HCT116 (cell line): ENCODE data around the gene BTBD10. TPM values are rescaled to one million over a fixed set of nuclear protein-coding genes. Genes with fewer than 3 reads are reported as not detected.

Source experiments
- ATAC-seq: fragments of 200-7000 bp; cut with Tn5 transposase; 2 replicates; pipeline ENCODE4 v1.9.1; 2020; ENCODE audit warnings: mild to moderate bottlenecking, moderate library complexity
- BruUV-seq: library from RNA; stranded (reverse); fragments of 400-500 nt; replicated peaks from 2 replicates; lab custom pipeline; 2021; lab: Mats Ljungman, UMichigan
- CTCF ChIA-PET: fragments of 300-600 bp; sonication (Branson Sonifier 250); formaldehyde crosslinking; loops from one replicate; lab custom pipeline; 2021; ENCODE audit warnings: antibody characterized with exemption; lab: Charles Lee
- POLR2A ChIA-PET: fragments of 300-600, 350-600 bp; sonication (Branson Sonifier 250); formaldehyde crosslinking; loops from one replicate; lab custom pipeline; 2021; ENCODE audit warnings: antibody characterized with exemption; lab: Charles Lee
- RAD21 ChIA-PET, 2 experiments: fragments of 300-600 bp; sonication (Branson Sonifier 250); formaldehyde crosslinking; loops; one replicate each; lab custom pipeline; 2023; ENCODE audit warnings: low total read pairs in 2 of 2; ENCODE audit not compliant: uncharacterized antibody in 2 of 2, unreplicated experiment in 2 of 2, low non-redundant PET in 1 of 2; lab: Charles Lee
- DNase-seq: peaks from one replicate; pipeline ENCODE4 v3.0.0-alpha.2; 2010; ENCODE audit warnings: low read depth, low spot score
- H2AFZ ChIP-seq: fragments of 200-600 bp; shearing (Covaris generic), sonication (generic); 2 replicates; pipeline ENCODE4 v1.6.1; 2017; ENCODE audit warnings: low read depth, mixed run types, mixed read lengths, antibody characterized with exemption, low read length; ENCODE audit not compliant: poor library complexity, severe bottlenecking
- H3K27ac ChIP-seq: 2 replicates; pipeline ENCODE4 v1.5.1; 2012; ENCODE audit warnings: low read depth, low read length
- H3K27me3 ChIP-seq: fragments of 200-600 bp; sonication (generic); 2 replicates; pipeline ENCODE4 v1.6.1; 2016; ENCODE audit warnings: mixed run types, low read length, mixed read lengths; ENCODE audit not compliant: insufficient read depth
- H3K36me3 ChIP-seq, 2 experiments: fragments of 200-500 bp in 1 of 2; fragments of 200-600 bp in 1 of 2; sonication (Bioruptor generic) in 1 of 2; sonication (generic) in 1 of 2; 2 replicates each; pipeline versions ENCODE4 v1.5.1 to v1.6.1; 2014 to 2016; ENCODE audit warnings: low read length in 2 of 2, inconsistent platforms in 1 of 2, mixed read lengths in 1 of 2, mixed run types in 1 of 2; ENCODE audit not compliant: insufficient read depth in 2 of 2, control insufficient read depth in 1 of 2
- H3K4me1 ChIP-seq, 2 experiments: fragments of 200-600 bp in 1 of 2; sonication (generic) in 1 of 2; 2 replicates each; pipeline versions ENCODE4 v1.5.1 to v1.6.1; 2012 to 2017; ENCODE audit warnings: low read length in 2 of 2, inconsistent platforms in 1 of 2, mild to moderate bottlenecking in 1 of 2, mixed read lengths in 1 of 2, mixed run types in 1 of 2, moderate library complexity in 1 of 2; ENCODE audit not compliant: insufficient read depth in 2 of 2, control insufficient read depth in 1 of 2
- H3K4me2 ChIP-seq: fragments of 200-600 bp; sonication (generic); 2 replicates; pipeline ENCODE4 v1.6.1; 2017; ENCODE audit warnings: mixed run types, low read length, mixed read lengths
- H3K4me3 ChIP-seq, 2 experiments: fragments of 200-600 bp in 1 of 2; sonication (generic) in 1 of 2; replicated peaks in 1 of 2; 2 replicates each; pipeline ENCODE4 v1.5.1; 2011 to 2016; ENCODE audit warnings: low read length in 2 of 2, control low read depth in 1 of 2, low read depth in 1 of 2, mild to moderate bottlenecking in 1 of 2, mixed read lengths in 1 of 2, mixed run types in 1 of 2
- H3K79me2 ChIP-seq: fragments of 200-600 bp; sonication (generic); 2 replicates; pipeline ENCODE4 v1.6.1; 2017; ENCODE audit warnings: mild to moderate bottlenecking, mixed run types, low read length, moderate library complexity, mixed read lengths; ENCODE audit not compliant: insufficient read depth
- H3K9ac ChIP-seq: fragments of 200-600 bp; sonication (generic); 2 replicates; pipeline ENCODE4 v1.6.1; 2016; ENCODE audit warnings: low read length, mixed read lengths
- H3K9me2 ChIP-seq: fragments of 200-600 bp; sonication (generic), shearing (Covaris generic); 2 replicates; pipeline ENCODE4 v1.6.1; 2017; ENCODE audit warnings: mixed run types, mild to moderate bottlenecking, moderate library complexity; ENCODE audit not compliant: insufficient read depth
- H3K9me3 ChIP-seq, 2 experiments: fragments of 200-500 bp in 1 of 2; fragments of 200-600 bp in 1 of 2; sonication (Bioruptor generic) in 1 of 2; sonication (generic) in 1 of 2; 2 replicates each; pipeline ENCODE4 v1.6.1; 2014 to 2017; ENCODE audit warnings: low read length in 2 of 2, mixed read lengths in 2 of 2, inconsistent platforms in 1 of 2, low read depth in 1 of 2, mild to moderate bottlenecking in 1 of 2, mixed run types in 1 of 2, moderate library complexity in 1 of 2; ENCODE audit not compliant: control insufficient read depth in 1 of 2, insufficient read depth in 1 of 2
- H4K20me1 ChIP-seq: fragments of 200-600 bp; sonication (generic), shearing (Covaris generic); 2 replicates; pipeline ENCODE4 v1.6.1; 2017; ENCODE audit warnings: mixed run types, mild to moderate bottlenecking, moderate library complexity; ENCODE audit not compliant: insufficient read depth
- CBX3 ChIP-seq: IDR thresholded peaks from 2 replicates; pipeline ENCODE4 v1.6.1; 2012; ENCODE audit warnings: low read depth
- CEBPB ChIP-seq: IDR thresholded peaks from 2 replicates; pipeline ENCODE4 v1.6.1; 2012; ENCODE audit warnings: low read depth
- EGR1 ChIP-seq: IDR thresholded peaks from 2 replicates; pipeline ENCODE4 v1.6.1; 2012; ENCODE audit warnings: low read depth
- ELF1 ChIP-seq: IDR thresholded peaks from 2 replicates; pipeline ENCODE4 v1.6.1; 2012; ENCODE audit warnings: low read depth, borderline replicate concordance
- EZH2 ChIP-seq: fragments of 200-600 bp; sonication (generic); IDR thresholded peaks from 2 replicates; pipeline ENCODE4 v1.6.1; 2017; ENCODE audit warnings: antibody characterized with exemption, mixed run types
- EZH2phosphoT487 ChIP-seq: fragments of 200-600 bp; IDR thresholded peaks from 2 replicates; pipeline ENCODE4 v1.6.1; 2018; ENCODE audit warnings: antibody characterized with exemption, borderline replicate concordance
- FOSL1 ChIP-seq: IDR thresholded peaks from 2 replicates; pipeline ENCODE4 v1.6.1; 2012; ENCODE audit warnings: low read depth
- JUND ChIP-seq: IDR thresholded peaks from 2 replicates; pipeline ENCODE4 v1.6.1; 2012
- POLR2A ChIP-seq: IDR thresholded peaks from 2 replicates; pipeline ENCODE4 v1.7.0; 2011; ENCODE audit warnings: borderline replicate concordance; ENCODE audit not compliant: insufficient read depth, insufficient read length; ENCODE audit errors: extremely low read depth
- POLR2AphosphoS5 ChIP-seq: IDR thresholded peaks from 2 replicates; pipeline ENCODE4 v1.6.1; 2011; ENCODE audit warnings: mild to moderate bottlenecking, low read depth, low read length, moderate library complexity
- RAD21 ChIP-seq: IDR thresholded peaks from 2 replicates; pipeline ENCODE4 v1.6.1; 2012; ENCODE audit warnings: low read depth, mild to moderate bottlenecking
- SP1 ChIP-seq: IDR thresholded peaks from 2 replicates; pipeline ENCODE4 v1.6.1; 2012; ENCODE audit warnings: low read depth
- SRF ChIP-seq: IDR thresholded peaks from 2 replicates; pipeline ENCODE4 v1.6.1; 2012; ENCODE audit warnings: low read depth
- TCF7L2 ChIP-seq: IDR thresholded peaks from 2 replicates; pipeline ENCODE4 v1.7.0; 2011; ENCODE audit warnings: borderline replicate concordance, inconsistent platforms; ENCODE audit not compliant: insufficient read depth, insufficient read length; ENCODE audit errors: extremely low read depth
- YY1 ChIP-seq: IDR thresholded peaks from 2 replicates; pipeline ENCODE4 v1.6.1; 2011; ENCODE audit warnings: low read length, low read depth, moderate library complexity, mild to moderate bottlenecking; ENCODE audit not compliant: insufficient replicate concordance; ENCODE audit errors: extremely low read depth
- ZNF274 ChIP-seq: fragments of 200-500 bp; sonication (Bioruptor generic); IDR thresholded peaks from 2 replicates; pipeline ENCODE4 v1.6.1; 2014; ENCODE audit warnings: mild to moderate bottlenecking, low read depth, low read length, inconsistent platforms
- intact Hi-C: fragments of 100-400 bp; cut with micrococcal nuclease; formaldehyde crosslinking; loops from 2 replicates; pipeline ENCODE4 v1.10.0; 2022
- total RNA-seq: library from RNA; stranded (reverse); gene quantifications from one replicate; pipeline ENCODE4 v1.2.1, GENCODE V29; 2021; ENCODE audit not compliant: unreplicated experiment
- TF ChIP-seq, protein P1 (sequence below): IDR thresholded peaks from 2 replicates; pipeline ENCODE4 v1.6.1; 2012; ENCODE audit warnings: low read depth
- TF ChIP-seq, protein P2 (sequence below), 3 experiments: fragments of 200-600 bp in 1 of 3; sonication (generic) in 1 of 3; IDR thresholded peaks in 2 of 3; conservative IDR thresholded peaks in 1 of 3; 2 replicates each; pipeline ENCODE4 v1.5.1; 2012 to 2017; ENCODE audit warnings: low read depth in 2 of 3, low read length in 2 of 3, antibody characterized with exemption in 1 of 3, borderline replicate concordance in 1 of 3, control low read depth in 1 of 3, mild to moderate bottlenecking in 1 of 3, mixed read lengths in 1 of 3, mixed run types in 1 of 3, moderate library complexity in 1 of 3; ENCODE audit not compliant: insufficient read depth in 1 of 3
- TF ChIP-seq, protein P3 (sequence below): IDR thresholded peaks from 2 replicates; pipeline ENCODE4 v1.6.1; 2012

The BTBD10 gene
- total RNA-seq, 1 experiment from 2014 or later = 17.0 TPM

DNA sequence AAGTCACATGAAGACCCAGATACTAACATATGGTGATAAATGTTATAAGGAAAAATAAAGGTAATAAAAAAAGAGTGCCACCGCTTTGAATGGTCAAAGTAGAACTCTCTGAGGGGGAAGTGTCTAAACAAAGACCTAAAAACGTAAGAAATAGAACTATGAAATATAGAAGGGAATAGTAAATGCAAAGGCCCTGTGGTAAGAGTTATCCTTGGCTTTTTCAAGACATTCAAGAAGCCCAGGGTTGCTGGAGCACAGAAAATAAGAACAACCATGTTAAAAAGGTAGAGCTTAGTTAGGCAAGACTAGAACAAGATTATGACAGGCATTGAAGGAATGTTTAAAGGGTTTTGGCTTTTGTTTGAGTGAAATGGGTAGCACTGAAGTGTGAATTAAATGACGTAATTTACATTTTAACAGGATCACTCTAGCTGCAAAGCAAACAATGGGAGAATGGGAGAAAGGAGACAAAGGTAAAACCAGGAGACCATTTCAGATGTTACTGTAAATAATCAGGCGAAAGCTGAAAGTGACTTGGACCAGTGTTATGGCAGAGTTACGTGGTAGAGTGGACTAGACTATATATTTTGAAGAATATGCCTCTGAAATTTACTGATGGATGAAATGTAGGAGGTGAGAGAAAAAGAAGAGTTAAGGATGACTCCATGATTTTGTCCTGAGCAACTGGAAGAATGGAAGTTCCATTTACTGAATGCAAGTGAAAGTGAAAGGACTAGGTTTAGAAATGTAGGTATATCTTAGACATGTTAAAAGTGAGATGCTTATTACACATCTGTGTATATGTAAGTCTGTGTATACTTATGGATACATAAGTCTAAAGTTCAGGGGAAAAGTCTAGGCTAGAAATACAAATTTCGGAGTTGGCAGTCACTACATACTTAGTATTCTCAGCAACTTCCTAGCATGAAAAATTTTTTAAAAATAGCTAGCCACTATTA, 28.5 kb downstream of the BTBD10 start:
- Histone ChIP-seq H3K27me3 (no peaks in the 10 kb centered on the region), H2AFZ (no peak overlapping the region)
- no peak for TF ChIP-seq TCF7L2
- TF ChIP-seq JUND = no peak
- no peak for TF ChIP-seq EZH2phosphoT487
- TF ChIP-seq SRF = no peak
- TF ChIP-seq, protein P1, sequence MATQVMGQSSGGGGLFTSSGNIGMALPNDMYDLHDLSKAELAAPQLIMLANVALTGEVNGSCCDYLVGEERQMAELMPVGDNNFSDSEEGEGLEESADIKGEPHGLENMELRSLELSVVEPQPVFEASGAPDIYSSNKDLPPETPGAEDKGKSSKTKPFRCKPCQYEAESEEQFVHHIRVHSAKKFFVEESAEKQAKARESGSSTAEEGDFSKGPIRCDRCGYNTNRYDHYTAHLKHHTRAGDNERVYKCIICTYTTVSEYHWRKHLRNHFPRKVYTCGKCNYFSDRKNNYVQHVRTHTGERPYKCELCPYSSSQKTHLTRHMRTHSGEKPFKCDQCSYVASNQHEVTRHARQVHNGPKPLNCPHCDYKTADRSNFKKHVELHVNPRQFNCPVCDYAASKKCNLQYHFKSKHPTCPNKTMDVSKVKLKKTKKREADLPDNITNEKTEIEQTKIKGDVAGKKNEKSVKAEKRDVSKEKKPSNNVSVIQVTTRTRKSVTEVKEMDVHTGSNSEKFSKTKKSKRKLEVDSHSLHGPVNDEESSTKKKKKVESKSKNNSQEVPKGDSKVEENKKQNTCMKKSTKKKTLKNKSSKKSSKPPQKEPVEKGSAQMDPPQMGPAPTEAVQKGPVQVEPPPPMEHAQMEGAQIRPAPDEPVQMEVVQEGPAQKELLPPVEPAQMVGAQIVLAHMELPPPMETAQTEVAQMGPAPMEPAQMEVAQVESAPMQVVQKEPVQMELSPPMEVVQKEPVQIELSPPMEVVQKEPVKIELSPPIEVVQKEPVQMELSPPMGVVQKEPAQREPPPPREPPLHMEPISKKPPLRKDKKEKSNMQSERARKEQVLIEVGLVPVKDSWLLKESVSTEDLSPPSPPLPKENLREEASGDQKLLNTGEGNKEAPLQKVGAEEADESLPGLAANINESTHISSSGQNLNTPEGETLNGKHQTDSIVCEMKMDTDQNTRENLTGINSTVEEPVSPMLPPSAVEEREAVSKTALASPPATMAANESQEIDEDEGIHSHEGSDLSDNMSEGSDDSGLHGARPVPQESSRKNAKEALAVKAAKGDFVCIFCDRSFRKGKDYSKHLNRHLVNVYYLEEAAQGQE = no peak
- no peak for TF ChIP-seq EGR1
- TF ChIP-seq SP1 = no peak
- TF ChIP-seq POLR2AphosphoS5 = no peak
- TF ChIP-seq, protein P2, sequence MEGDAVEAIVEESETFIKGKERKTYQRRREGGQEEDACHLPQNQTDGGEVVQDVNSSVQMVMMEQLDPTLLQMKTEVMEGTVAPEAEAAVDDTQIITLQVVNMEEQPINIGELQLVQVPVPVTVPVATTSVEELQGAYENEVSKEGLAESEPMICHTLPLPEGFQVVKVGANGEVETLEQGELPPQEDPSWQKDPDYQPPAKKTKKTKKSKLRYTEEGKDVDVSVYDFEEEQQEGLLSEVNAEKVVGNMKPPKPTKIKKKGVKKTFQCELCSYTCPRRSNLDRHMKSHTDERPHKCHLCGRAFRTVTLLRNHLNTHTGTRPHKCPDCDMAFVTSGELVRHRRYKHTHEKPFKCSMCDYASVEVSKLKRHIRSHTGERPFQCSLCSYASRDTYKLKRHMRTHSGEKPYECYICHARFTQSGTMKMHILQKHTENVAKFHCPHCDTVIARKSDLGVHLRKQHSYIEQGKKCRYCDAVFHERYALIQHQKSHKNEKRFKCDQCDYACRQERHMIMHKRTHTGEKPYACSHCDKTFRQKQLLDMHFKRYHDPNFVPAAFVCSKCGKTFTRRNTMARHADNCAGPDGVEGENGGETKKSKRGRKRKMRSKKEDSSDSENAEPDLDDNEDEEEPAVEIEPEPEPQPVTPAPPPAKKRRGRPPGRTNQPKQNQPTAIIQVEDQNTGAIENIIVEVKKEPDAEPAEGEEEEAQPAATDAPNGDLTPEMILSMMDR (IDR thresholded peaks at IDR 0.05 in 2 of 3, conservative IDR thresholded peaks at IDR 0.05 in 1 of 3; ENCODE audit: borderline replicate concordance in 1 of 3, insufficient read depth in 1 of 3, low read depth in 2 of 3, low read length in 2 of 3) = no peak
- no peak for TF ChIP-seq RAD21
- TF ChIP-seq ELF1 = no peak
- TF ChIP-seq, protein P3, sequence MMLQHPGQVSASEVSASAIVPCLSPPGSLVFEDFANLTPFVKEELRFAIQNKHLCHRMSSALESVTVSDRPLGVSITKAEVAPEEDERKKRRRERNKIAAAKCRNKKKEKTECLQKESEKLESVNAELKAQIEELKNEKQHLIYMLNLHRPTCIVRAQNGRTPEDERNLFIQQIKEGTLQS = no peak
- TF ChIP-seq FOSL1 = no peak
- no peak for TF ChIP-seq CBX3
- TF ChIP-seq EZH2 = no peak
- no peak for TF ChIP-seq CEBPB
- TF ChIP-seq POLR2A = no peak
- no peak for TF ChIP-seq ZNF274
- TF ChIP-seq YY1 = no peak
- TF ChIP-seq, all 23 proteins: peak for 0
- Histone ChIP-seq H3K9me3 (no peaks in the 10 kb centered on the region), H3K9me2 (no peaks in the 10 kb centered on the region), H3K9ac (no peak overlapping the region), H4K20me1 (no peaks in the 10 kb centered on the region; the same call in 1 of the 2 replicates), H3K4me1 (no peaks in the 10 kb centered on the region), H3K27ac (no peak overlapping the region), H3K79me2 (peaks cover 6% of the 10 kb centered on the region; the same call in 1 of the 2 replicates), H3K4me3 (no peak overlapping the region), H3K4me2 (no peak overlapping the region), H3K36me3 (no peaks in the 10 kb centered on the region)
- BruUV-seq = no TSS peak
- ChIA-PET POLR2A (no interaction called here), CTCF (no interaction called here), RAD21 (no interaction called here)
- ATAC-seq (no peak), DNase-seq (no peak)
- intact Hi-C loops = no loop called here
